NCI-H1048 (cell line): ENCODE data around the gene KSR1.
"Not testable (repeated sequence)": the region's sequence is repeated elsewhere in the genome, so short reads cannot be mapped to it uniquely, and the experiment has no call there.

Experiments used
- DNase-seq: peaks from one replicate; lab custom pipeline; 2025; lab: John Stamatoyannopoulos, UW

Gene KSR1

GRCh38 chr17:27455914-27456680, at the start of gene KSR1:
Gene KSR1 (plus strand): TSS chr17:27456448. CDS start chr17:27456644, 196 bp downstream.
- DNase-seq, result no peak

- DNase-seq, result no peak
Observed at GRCh38 chr17:27407916-27408864, 48.1 kb upstream of the KSR1 start.

- DNase-seq, result no peak
Observed at GRCh38 chr17:27408891-27409290, 47.4 kb upstream of the KSR1 start.

GRCh38 chr17:27412158-27412557, 44.1 kb upstream of the KSR1 start:
- not testable (repeated sequence) for DNase-seq

GRCh38 chr17:27413315-27413714, 42.9 kb upstream of the KSR1 start:
- no peak for DNase-seq

GRCh38 chr17:27413792-27414191, 42.5 kb upstream of the KSR1 start:
- no peak for DNase-seq

GRCh38 chr17:27414271-27414670, 42.0 kb upstream of the KSR1 start:
- DNase-seq, result no peak

- no peak for DNase-seq
Observed at GRCh38 chr17:27414694-27415093, 41.6 kb upstream of the KSR1 start.

- DNase-seq, result no peak
Observed at GRCh38 chr17:27415120-27415795, 41.0 kb upstream of the KSR1 start.

- no peak for DNase-seq
Observed at GRCh38 chr17:27417596-27418365, 38.5 kb upstream of the KSR1 start.

- DNase-seq, result no peak
Observed at GRCh38 chr17:27418366-27418615, 38.0 kb upstream of the KSR1 start.

- DNase-seq, result no peak
Observed at GRCh38 chr17:27419156-27419555, 37.1 kb upstream of the KSR1 start.

- no peak for DNase-seq
Observed at GRCh38 chr17:27420211-27420950, 35.9 kb upstream of the KSR1 start.

GRCh38 chr17:27421111-27421510, 35.1 kb upstream of the KSR1 start:
- no peak for DNase-seq

- not testable (repeated sequence) for DNase-seq
Observed at GRCh38 chr17:27421626-27422025, 34.6 kb upstream of the KSR1 start.

GRCh38 chr17:27422601-27423000, 33.6 kb upstream of the KSR1 start:
- DNase-seq, result no peak

GRCh38 chr17:27423651-27424050, 32.6 kb upstream of the KSR1 start:
- no peak for DNase-seq

GRCh38 chr17:27424516-27424915, 31.7 kb upstream of the KSR1 start:
- DNase-seq, result no peak

- no peak for DNase-seq
Observed at GRCh38 chr17:27424941-27425340, 31.3 kb upstream of the KSR1 start.

GRCh38 chr17:27425571-27425970, 30.7 kb upstream of the KSR1 start:
- not testable (repeated sequence) for DNase-seq

- no peak for DNase-seq
Observed at GRCh38 chr17:27425991-27426390, 30.3 kb upstream of the KSR1 start.
